ENCODE data around the gene SPAG5.
"Not testable (repeated sequence)": the region's sequence is repeated elsewhere in the genome, so short reads cannot be mapped to it uniquely, and the experiment has no call there.

GRCh38 chr17:28604031-28604430 is 5.2 kb upstream of the SPAG5 start:
- not testable (repeated sequence) for TF ChIP-seq SUZ12 (IDR thresholded peaks at IDR 0.05); FOXA1 (IDR thresholded peaks at IDR 0.05); ELF4 (IDR thresholded peaks at IDR 0.05); LEF1 (IDR thresholded peaks at IDR 0.05; ENCODE audit: borderline replicate concordance)

Measured in HEK293T (cell line).